C4-2B (cell line): ENCODE measurements around the gene LAIR2.

Experiments
- CTCF ChIP-seq: fragments of 450-650 bp; conservative IDR thresholded peaks from 2 replicates; pipeline ENCODE4 v1.5.1; 2017; ENCODE audit warnings: mild to moderate bottlenecking
- ZFX ChIP-seq: fragments of 450-650 bp; IDR thresholded peaks from 2 replicates; pipeline ENCODE4 v1.6.1; 2017

DNA sequence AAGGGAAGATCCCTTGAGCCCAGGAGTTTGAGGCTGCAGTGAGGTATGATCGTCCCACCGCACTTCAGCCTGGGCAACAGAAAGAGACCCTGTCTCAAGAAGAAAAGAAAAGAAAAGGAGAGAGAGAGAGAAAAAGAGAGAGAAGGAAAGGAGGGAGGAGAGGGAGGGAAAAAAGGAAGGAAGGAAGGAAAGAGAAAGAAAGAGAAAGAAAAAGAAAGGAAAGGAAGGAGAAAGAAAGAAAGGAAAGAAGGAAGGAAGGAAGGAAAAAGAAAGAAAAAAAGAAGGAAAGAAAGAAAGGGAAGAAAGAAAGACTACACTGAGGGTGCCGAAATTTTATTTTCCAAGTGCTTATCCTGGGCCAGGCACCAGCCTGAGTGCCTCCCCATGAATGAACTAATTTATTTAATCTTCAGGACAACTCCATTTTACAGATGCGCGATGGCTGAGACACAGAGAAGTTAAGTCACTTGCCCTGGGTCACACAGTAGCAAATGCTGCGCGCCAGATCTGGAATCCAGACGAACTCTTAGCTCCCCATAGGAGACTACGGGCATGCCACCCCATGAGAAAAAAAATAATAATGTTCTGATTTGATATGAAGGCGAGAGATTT, 32.2 kb upstream of the LAIR2 start:
- TF ChIP-seq CTCF (no peak), ZFX (no peak)
